K562 (cell line): Measurements from ENCODE around the gene SOX6. TPM values are rescaled to one million over a fixed set of nuclear protein-coding genes. Genes with fewer than 3 reads are reported as not detected.

ENCODE experiments used
- CBFA2T3 ChIP-seq: fragments of 450-650 bp; IDR thresholded peaks from 2 replicates; pipeline ENCODE4 v1.6.1; 2017
- CEBPB ChIP-seq: fragments of 450-650 bp; IDR thresholded peaks from 2 replicates; pipeline ENCODE4 v1.6.1; 2016; ENCODE audit warnings: missing genetic modification characterization, missing compliant biosample characterization
- PTRF ChIP-seq: fragments of 450-650 bp; IDR thresholded peaks from 2 replicates; pipeline ENCODE4 v1.6.1; 2016; ENCODE audit warnings: mild to moderate bottlenecking, missing genetic modification characterization, missing compliant biosample characterization
- TAF15 ChIP-seq: fragments of 200-400 bp; formaldehyde crosslinking; IDR thresholded peaks from 2 replicates; pipeline ENCODE4 v1.6.1; 2017; ENCODE audit warnings: mild to moderate bottlenecking, low read depth, low read length, moderate library complexity
- TCF3 ChIP-seq: sonication (generic); formaldehyde crosslinking; IDR thresholded peaks from 2 replicates; pipeline ENCODE4 v1.4.0; 2020; ENCODE audit warnings: mild to moderate bottlenecking, missing genetic modification reagents
- TEAD4 ChIP-seq, 2 experiments: sonication (generic) in 1 of 2; formaldehyde crosslinking in 1 of 2; IDR thresholded peaks; 2 replicates each; pipeline versions ENCODE4 v1.6.1 to v1.8.0; 2012 to 2022; ENCODE audit warnings: borderline replicate concordance in 1 of 2, inconsistent platforms in 1 of 2, low read length in 1 of 2, mild to moderate bottlenecking in 1 of 2, missing genetic modification reagents in 1 of 2
- ZBTB26 ChIP-seq: fragments of 450-650 bp; formaldehyde crosslinking; IDR thresholded peaks from 2 replicates; pipeline ENCODE4 v1.4.0; 2022; ENCODE audit warnings: missing genetic modification characterization
- ZBTB40 ChIP-seq, 2 experiments: fragments of 450-650 bp in 1 of 2; sonication (generic) in 1 of 2; formaldehyde crosslinking in 1 of 2; IDR thresholded peaks; 2 replicates each; pipeline versions ENCODE4 v1.7.1 to v1.9.0; 2016 to 2022; ENCODE audit warnings: inconsistent platforms in 1 of 2, mild to moderate bottlenecking in 1 of 2, missing genetic modification reagents in 1 of 2
- ZNF445 ChIP-seq: fragments of 250-450 bp; sonication (Bioruptor Pico); IDR thresholded peaks from 2 replicates; pipeline ENCODE4 v1.4.0; 2020; ENCODE audit warnings: low read depth, mild to moderate bottlenecking, moderate library complexity
- polyA plus RNA-seq, 8 experiments: library from polyadenylated mRNA; depleted of rRNA in 4 of 8; stranded (reverse) in 5 of 8; unstranded in 3 of 8; fragments of >200 nt; fragmentation: Nextera tagmentation in 2 of 8; fragmentation: Illumina TruSeq in 1 of 8; extraction: Ambion mirVana in 2 of 8; extraction: Trizol in 1 of 8; gene quantifications; 2 replicates each; pipeline versions ENCODE4 v1.2.1 to v1.2.3, GENCODE V29; 2011 to 2014; ENCODE audit warnings: inconsistent platforms in 1 of 8, missing spikeins in 1 of 8
- total RNA-seq, 7 experiments: library from RNA; depleted of rRNA in 6 of 7; stranded (reverse); fragments of >200 nt in 6 of 7; fragmentation: Illumina TruSeq in 2 of 7; extraction: Trizol in 2 of 7; gene quantifications; 2 replicates each; pipeline versions ENCODE4 v1.2.1 to v1.2.3, GENCODE V29; 2011 to 2021; ENCODE audit warnings: low replicate concordance in 1 of 7
- TF ChIP-seq, protein P1 (sequence below): sonication (generic); formaldehyde crosslinking; IDR thresholded peaks from 2 replicates; pipeline ENCODE4 v1.8.0; 2022; ENCODE audit warnings: mild to moderate bottlenecking, missing genetic modification reagents

Gene SOX6
- total and polyA plus RNA-seq, 9 of the 15 experiments (the other 6 are each of a cell fraction or from before 2014, with no cell fraction given), result 0.89 to 8.7 (median 5.7) TPM

- TF ChIP-seq TCF3 (CRISPR knock-in tag) (peak; percentile 33; the same call in 1 of the 2 replicates), ZNF445 (CRISPR knock-in tag) (no peak), PTRF (tag) (no peak), ZBTB40 (IDR thresholded peaks at IDR 0.05) (peak; percentile 65), ZBTB40 (CRISPR knock-in tag; IDR thresholded peaks at IDR 0.05) (no peak), ZBTB26 (no peak), TEAD4 (IDR thresholded peaks at IDR 0.05; ENCODE audit: low read length) (peak; percentile 24; the same call in 1 of the 2 replicates), TEAD4 (CRISPR knock-in tag; IDR thresholded peaks at IDR 0.05; ENCODE audit: borderline replicate concordance) (no peak), TAF15 (no peak), CEBPB (tag) (no peak), CBFA2T3 (peak; percentile 53)
- TF ChIP-seq, protein P1, sequence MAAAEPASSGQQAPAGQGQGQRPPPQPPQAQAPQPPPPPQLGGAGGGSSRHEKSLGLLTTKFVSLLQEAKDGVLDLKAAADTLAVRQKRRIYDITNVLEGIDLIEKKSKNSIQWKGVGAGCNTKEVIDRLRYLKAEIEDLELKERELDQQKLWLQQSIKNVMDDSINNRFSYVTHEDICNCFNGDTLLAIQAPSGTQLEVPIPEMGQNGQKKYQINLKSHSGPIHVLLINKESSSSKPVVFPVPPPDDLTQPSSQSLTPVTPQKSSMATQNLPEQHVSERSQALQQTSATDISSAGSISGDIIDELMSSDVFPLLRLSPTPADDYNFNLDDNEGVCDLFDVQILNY (CRISPR knock-in tag), result no peak
Observed at GRCh38 chr11:16380941-16381568, 24.7 kb upstream of the SOX6 start (continued).
